Vagina (tissue), 2 donors: ENCODE data around the gene ALK. TPM values are rescaled to one million over a fixed set of nuclear protein-coding genes. Genes with fewer than 3 reads are reported as not detected.

Source experiments
- DNase-seq, 2 donors: peaks; one replicate each; pipeline ENCODE4 v3.0.0-alpha.2; 2017; ENCODE audit errors: extremely low spot score in 2 of 2
- H3K27ac ChIP-seq: fragments of 200-600 bp; sonication (generic); one replicate; pipeline ENCODE4 v1.5.1; 2019
- H3K27me3 ChIP-seq: fragments of 200-600 bp; sonication (generic); one replicate; pipeline ENCODE4 v1.5.1; 2019
- H3K36me3 ChIP-seq, 2 donors: fragments of 200-600 bp; sonication (generic); one replicate each; pipeline ENCODE4 v1.5.1; 2017 to 2019
- H3K4me1 ChIP-seq: fragments of 200-600 bp; sonication (generic); one replicate; pipeline ENCODE4 v1.5.1; 2019
- H3K4me3 ChIP-seq, 2 donors: fragments of 200-600 bp; sonication (generic); 1 replicate in 1 of 2; 2 replicates in 1 of 2; pipeline ENCODE4 v1.5.1; 2016 to 2019
- H3K9me3 ChIP-seq: fragments of 200-600 bp; sonication (generic); one replicate; pipeline ENCODE4 v1.5.1; 2019
- POLR2A ChIP-seq, 2 donors: fragments of 450-650 bp; IDR thresholded peaks; one replicate each; pipeline ENCODE4 v1.6.1; 2017; ENCODE audit warnings: antibody characterized with exemption in 2 of 2, mild to moderate bottlenecking in 2 of 2, moderate library complexity in 2 of 2
- POLR2AphosphoS5 ChIP-seq, 2 donors: sonication (generic); formaldehyde crosslinking; IDR thresholded peaks; one replicate each; pipeline ENCODE4 v1.9.0; 2017; ENCODE audit warnings: antibody characterized with exemption in 2 of 2, mild to moderate bottlenecking in 2 of 2, low read depth in 1 of 2; ENCODE audit not compliant: insufficient read depth in 1 of 2
- intact Hi-C: fragments of 100-400 bp; cut with DNase I; formaldehyde crosslinking; loops from one replicate; pipeline ENCODE4 v1.15.1; 2023
- total RNA-seq: library from RNA; depleted of rRNA; stranded (reverse); fragments of >200 nt; gene quantifications from one replicate; pipeline ENCODE4 v1.2.3, GENCODE V29; 2016
- TF ChIP-seq, protein P1 (sequence below), 3 experiments: fragments of 450-650 bp in 2 of 3; fragments of 200-600 bp in 1 of 3; sonication (generic) in 1 of 3; IDR thresholded peaks; one replicate each; pipeline ENCODE4 v1.5.1; 2017 to 2019; ENCODE audit warnings: antibody characterized with exemption in 3 of 3, mild to moderate bottlenecking in 2 of 3, moderate library complexity in 2 of 3

Gene ALK
- total RNA-seq, 1 donor from 2014 or later: 0.74 TPM

DNA sequence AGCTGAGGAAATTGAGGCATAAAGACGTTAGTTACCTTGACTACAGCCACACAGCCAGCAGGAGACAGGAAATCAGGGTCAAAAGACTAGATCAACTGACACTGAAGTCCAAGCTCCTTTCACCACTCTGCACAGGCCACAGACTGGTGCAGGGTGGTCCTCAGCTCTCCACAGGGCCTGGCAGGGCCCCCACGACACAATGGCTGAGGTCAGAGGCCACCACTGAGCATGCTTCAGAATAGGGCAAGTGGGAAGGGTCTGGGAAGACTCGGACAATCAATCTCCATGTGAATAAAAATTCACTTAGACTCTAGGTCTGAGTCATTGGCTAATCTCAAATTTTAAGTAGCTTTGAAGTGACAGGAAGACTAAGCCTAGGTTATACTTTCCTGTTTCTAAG is 201.7 kb downstream of the ALK start:
- Histone ChIP-seq H3K9me3 (no peaks in the 10 kb centered on the region), H3K4me1 (no peaks in the 10 kb centered on the region), H3K4me3 (no peak overlapping the region), H3K36me3 (no peaks in the 10 kb centered on the region), H3K27me3 (no peaks in the 10 kb centered on the region), H3K27ac (no peak overlapping the region)
- no peak for DNase-seq
- TF ChIP-seq POLR2AphosphoS5 (IDR thresholded peaks at IDR 0.05; ENCODE audit: insufficient read depth in 1 of 2, low read depth in 1 of 2) (no peak), POLR2A (IDR thresholded peaks at IDR 0.05) (no peak)
- TF ChIP-seq, protein P1, sequence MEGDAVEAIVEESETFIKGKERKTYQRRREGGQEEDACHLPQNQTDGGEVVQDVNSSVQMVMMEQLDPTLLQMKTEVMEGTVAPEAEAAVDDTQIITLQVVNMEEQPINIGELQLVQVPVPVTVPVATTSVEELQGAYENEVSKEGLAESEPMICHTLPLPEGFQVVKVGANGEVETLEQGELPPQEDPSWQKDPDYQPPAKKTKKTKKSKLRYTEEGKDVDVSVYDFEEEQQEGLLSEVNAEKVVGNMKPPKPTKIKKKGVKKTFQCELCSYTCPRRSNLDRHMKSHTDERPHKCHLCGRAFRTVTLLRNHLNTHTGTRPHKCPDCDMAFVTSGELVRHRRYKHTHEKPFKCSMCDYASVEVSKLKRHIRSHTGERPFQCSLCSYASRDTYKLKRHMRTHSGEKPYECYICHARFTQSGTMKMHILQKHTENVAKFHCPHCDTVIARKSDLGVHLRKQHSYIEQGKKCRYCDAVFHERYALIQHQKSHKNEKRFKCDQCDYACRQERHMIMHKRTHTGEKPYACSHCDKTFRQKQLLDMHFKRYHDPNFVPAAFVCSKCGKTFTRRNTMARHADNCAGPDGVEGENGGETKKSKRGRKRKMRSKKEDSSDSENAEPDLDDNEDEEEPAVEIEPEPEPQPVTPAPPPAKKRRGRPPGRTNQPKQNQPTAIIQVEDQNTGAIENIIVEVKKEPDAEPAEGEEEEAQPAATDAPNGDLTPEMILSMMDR (IDR thresholded peaks at IDR 0.05): no peak
- intact Hi-C loops: no loop called here

DNA sequence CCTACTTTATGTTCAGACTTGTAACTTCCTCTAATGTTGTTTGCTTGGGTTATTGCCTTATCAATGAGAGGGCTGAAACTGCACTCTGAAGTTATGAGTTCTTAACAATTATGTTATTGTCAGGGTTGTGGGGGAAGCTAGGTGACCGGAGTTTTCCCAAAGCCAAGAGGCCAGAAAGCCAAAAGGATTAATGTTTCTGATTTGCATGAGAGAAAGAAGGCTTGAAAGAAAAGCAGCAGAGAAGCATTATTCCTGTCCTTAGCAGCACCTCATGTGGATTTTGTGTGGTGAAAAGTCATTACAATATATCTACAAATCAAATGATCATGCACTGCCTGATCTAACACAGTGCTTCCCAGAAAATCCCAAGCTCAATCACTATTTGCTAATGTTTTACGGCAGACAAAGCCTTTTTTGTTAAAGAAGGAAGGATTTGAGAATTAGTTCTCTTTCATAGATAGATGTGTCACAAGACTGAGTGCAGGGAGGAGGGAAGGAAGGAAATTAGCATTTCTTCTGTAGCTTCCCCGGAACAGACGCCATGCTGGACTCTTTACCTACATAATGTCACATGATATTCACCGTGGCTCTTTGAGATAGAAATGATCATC is 203.2 kb downstream of the ALK start:
- Histone ChIP-seq H3K4me3 (no peak overlapping the region), H3K36me3 (no peaks in the 10 kb centered on the region), H3K27me3 (no peaks in the 10 kb centered on the region), H3K27ac (no peak overlapping the region), H3K4me1 (no peaks in the 10 kb centered on the region), H3K9me3 (no peaks in the 10 kb centered on the region)
- TF ChIP-seq, protein P1 (IDR thresholded peaks at IDR 0.05): no peak
- TF ChIP-seq POLR2A (IDR thresholded peaks at IDR 0.05) (no peak), POLR2AphosphoS5 (IDR thresholded peaks at IDR 0.05; ENCODE audit: insufficient read depth in 1 of 2, low read depth in 1 of 2) (no peak)
- intact Hi-C loops: no loop called here
- no peak for DNase-seq

- Histone ChIP-seq H3K4me3 (no peak overlapping the region), H3K27me3 (no peaks in the 10 kb centered on the region)
- intact Hi-C loops: no loop called here
Measured at GRCh38 chr2:29715655-29716054, 205.7 kb downstream of the ALK start.

GRCh38 chr2:29714333-29714732 is 207.1 kb downstream of the ALK start:
- no peaks in the 10 kb centered on the region for H3K27me3 ChIP-seq
- H3K27ac ChIP-seq: no peak overlapping the region
- no peaks in the 10 kb centered on the region for H3K4me1 ChIP-seq
- no peaks in the 10 kb centered on the region for H3K36me3 ChIP-seq
- no peaks in the 10 kb centered on the region for H3K9me3 ChIP-seq
- no peak overlapping the region for H3K4me3 ChIP-seq
- intact Hi-C loops: no loop called here
- TF ChIP-seq, protein P1 (IDR thresholded peaks at IDR 0.05): no peak
- TF ChIP-seq POLR2AphosphoS5 (IDR thresholded peaks at IDR 0.05; ENCODE audit: insufficient read depth in 1 of 2, low read depth in 1 of 2) (no peak), POLR2A (IDR thresholded peaks at IDR 0.05) (no peak)
- no peak for DNase-seq

More at GRCh38 chr2:29715655-29716054, 205.7 kb downstream of the ALK start:
- no peaks in the 10 kb centered on the region for H3K9me3 ChIP-seq
- H3K4me1 ChIP-seq: no peaks in the 10 kb centered on the region
- no peak for DNase-seq
- no peak overlapping the region for H3K27ac ChIP-seq
- TF ChIP-seq POLR2A (IDR thresholded peaks at IDR 0.05) (no peak), POLR2AphosphoS5 (IDR thresholded peaks at IDR 0.05; ENCODE audit: insufficient read depth in 1 of 2, low read depth in 1 of 2) (no peak)
- TF ChIP-seq, protein P1 (IDR thresholded peaks at IDR 0.05): no peak
- no peaks in the 10 kb centered on the region for H3K36me3 ChIP-seq

DNA sequence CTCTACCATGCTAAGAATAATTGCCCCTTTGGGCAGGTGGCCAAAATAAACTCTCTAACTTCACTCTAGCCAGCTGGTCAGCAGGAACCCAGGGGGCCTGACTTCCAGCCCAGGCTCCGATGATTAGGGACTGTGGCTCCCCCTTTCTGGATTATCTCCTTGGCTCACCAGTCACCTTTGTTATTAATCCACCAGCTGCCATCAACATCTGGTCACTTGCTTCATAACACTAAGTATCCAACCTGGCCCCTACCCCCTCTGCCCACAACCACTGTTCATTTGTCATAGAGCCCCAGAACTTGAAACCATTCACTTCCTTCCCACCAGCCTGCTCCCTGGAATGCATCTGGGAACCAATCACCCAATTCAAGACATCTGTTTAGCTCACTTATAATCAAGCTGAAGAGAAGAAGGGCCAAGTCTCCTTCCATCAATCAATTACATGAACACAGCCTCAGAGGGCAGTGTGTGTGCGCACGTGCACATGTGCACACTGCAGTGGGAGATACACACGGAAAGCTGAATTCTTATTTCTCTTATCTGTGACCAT is 215.1 kb downstream of the ALK start:
- no peaks in the 10 kb centered on the region for H3K9me3 ChIP-seq
- H3K4me3 ChIP-seq: no peak overlapping the region
- no peak overlapping the region for H3K27ac ChIP-seq
- no peak for DNase-seq
- H3K4me1 ChIP-seq: no peaks in the 10 kb centered on the region
- H3K36me3 ChIP-seq: no peaks in the 10 kb centered on the region
- intact Hi-C loops: no loop called here
- TF ChIP-seq, protein P1 (IDR thresholded peaks at IDR 0.05): no peak
- no peak for TF ChIP-seq POLR2A (IDR thresholded peaks at IDR 0.05)
- no peak for TF ChIP-seq POLR2AphosphoS5 (IDR thresholded peaks at IDR 0.05; ENCODE audit: insufficient read depth in 1 of 2, low read depth in 1 of 2)
- H3K27me3 ChIP-seq: no peaks in the 10 kb centered on the region
